GM21717 (cell line): ENCODE results near the gene RBMS1.

Experiments
- ATAC-seq: cut with Tn5 transposase; IDR thresholded peaks from one replicate; pipeline ENCODE4 v1.9.1; 2021; ENCODE audit warnings: mild to moderate bottlenecking, moderate library complexity; ENCODE audit not compliant: unreplicated experiment

The RBMS1 gene

GRCh38 chr2:160261732-160262131 lies 231.9 kb downstream of the RBMS1 start:
- ATAC-seq, result no peak

DNA sequence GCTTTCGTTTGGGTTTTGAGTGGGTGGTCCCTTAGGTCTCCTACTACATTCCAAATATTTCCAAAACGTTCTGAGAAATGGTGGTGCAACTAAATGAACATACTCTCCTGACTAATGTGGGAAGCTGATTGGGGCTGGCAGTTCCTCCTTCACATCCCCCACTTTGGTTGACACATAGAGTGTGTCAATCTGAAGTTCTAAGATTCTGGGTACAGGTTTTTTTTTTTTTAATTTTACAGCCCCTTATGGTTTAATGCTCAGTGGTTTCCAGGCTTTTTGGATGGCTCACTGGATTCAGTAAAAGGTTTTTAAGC lies 235.2 kb downstream of the RBMS1 start:
- no peak for ATAC-seq

GRCh38 chr2:160257743-160258491 lies 235.7 kb downstream of the RBMS1 start:
- no peak for ATAC-seq

DNA sequence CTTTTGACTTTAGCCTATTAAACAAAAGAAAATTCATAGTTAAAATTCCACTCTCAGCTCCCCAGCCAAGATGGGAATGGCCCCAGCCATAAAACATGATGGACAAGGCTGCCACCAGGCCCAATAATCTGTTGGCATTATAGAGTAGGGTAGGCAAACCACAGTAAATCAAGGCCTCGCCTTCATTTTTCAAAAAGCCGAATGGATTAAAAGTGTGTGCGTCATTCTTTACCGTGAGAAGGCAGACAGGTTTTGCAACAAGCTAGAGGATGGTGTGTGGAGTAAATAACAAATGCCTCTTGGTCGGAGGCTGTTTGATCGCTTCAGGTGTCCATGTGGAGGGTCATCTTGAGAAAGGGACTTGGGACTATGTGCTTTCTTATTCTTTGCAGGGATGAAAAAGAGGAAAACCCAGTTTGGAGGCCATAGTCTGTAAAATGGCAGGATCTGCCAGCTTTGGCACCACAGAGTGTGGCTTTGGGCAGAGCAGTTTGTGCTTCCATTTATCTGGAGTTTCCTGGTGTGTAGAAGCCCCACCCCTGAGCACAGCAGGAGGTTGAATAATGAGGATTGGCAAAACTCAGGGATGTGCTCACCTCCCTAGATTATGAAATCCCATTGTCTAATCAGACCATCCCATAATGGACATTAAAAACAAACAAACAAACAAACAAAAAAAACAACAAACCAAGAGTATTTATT lies 236.4 kb downstream of the RBMS1 start:
- no peak for ATAC-seq

DNA sequence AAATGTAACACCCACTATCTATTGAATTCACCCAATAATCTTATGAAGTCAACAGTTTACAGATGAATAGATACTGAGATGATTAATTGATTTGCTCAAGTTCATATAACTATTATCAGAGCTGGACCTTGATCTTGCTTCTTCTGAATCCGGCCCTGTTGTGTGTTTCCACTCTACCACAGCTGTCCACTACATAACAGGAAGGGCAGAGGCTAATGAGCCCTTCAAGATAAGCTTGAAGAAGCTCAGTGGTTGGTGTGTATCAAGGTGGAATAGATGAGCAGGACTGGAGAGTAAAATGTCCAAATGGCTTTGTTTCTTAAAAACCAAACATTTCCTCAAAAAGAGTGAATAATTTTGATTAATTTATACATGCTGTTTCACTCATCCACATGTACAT lies 237.1 kb downstream of the RBMS1 start:
- ATAC-seq, result no peak

DNA sequence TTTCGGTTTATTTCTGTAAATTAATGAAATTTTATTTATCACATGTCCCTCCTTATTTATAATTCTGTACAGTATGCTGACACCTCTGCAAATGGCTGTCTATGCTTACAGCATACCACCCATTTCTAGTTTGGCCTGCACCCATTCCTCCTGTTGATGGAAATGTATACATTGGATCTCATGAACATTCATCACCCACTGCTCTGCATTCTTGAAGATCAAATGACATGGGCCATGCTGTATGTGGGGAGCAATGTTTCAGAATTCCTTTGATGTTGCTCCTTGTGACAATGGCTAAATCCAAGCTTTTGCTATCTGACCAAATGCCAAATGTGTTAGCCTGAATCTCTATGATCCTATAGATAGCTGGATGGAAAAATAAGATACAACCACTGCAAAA lies 238.2 kb downstream of the RBMS1 start:
- no peak for ATAC-seq

- no peak for ATAC-seq
Observed at GRCh38 chr2:160254189-160254762, 239.3 kb downstream of the RBMS1 start.

DNA sequence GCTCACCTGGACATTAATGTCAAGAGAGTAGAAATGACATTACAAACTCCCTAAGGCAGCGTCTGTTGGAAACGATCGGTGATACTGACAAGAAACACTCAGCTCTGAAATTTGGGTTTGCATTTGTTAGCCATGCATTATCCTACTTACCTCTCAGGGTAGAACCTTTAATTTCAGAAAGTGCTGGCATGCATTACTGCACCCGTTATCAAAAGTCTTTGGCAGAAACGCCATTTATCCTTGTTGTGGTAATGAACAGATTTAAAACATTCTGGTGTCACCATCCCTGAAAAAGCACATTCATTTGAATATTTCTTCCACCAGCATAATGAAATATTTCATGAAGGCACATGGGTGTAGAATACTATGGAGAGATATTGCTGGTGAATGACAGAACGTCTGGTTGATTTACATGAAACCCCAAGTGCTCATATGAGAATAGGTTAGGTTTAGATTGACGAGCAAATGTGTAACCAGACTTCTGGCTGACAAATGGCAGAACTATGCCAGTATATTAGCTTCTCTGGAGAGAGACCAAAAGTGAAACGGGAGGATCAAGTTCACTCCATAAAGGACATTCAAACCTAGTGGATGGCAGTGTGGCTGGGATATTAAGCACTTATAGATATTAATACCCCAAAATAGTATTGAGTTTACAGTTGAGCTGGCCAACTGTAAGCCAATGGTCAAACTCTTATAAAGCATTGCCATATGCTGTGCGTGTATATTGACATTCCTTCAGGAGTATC lies 240.0 kb downstream of the RBMS1 start:
- no peak for ATAC-seq

- ATAC-seq, result no peak
Observed at GRCh38 chr2:160252900-160253299, 240.7 kb downstream of the RBMS1 start.

DNA sequence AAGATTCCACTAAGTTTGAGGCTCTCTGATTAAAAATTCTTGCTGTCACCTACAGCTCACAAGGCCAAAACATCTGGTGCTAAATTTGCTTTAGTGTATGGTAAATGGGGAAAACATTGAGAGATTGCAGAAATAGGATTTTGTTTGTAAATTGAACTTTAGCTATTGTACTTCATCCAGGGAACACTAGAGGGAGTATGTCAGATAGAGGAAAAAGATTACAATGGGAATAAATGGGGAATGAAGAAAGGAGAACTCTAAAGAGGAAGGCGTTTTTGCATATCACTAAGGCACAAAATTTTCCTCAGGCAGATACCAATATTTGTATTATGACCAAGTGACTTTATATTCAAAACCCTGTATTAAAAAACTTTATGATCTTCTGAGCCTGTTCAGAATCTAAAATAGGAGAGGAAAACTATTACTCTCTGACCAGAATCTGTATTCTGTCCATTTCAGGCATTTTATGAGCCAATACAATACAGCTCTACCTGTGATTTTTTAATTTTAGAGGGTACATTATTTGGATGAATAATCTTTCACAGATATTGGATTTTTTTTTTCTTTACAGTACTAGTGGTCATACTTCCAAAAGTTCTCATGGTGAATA lies 241.2 kb downstream of the RBMS1 start:
- no peak for ATAC-seq

GRCh38 chr2:160251569-160251968 lies 242.0 kb downstream of the RBMS1 start:
- no peak for ATAC-seq

- no peak for ATAC-seq
Observed at GRCh38 chr2:160249876-160250275, 243.7 kb downstream of the RBMS1 start.

DNA sequence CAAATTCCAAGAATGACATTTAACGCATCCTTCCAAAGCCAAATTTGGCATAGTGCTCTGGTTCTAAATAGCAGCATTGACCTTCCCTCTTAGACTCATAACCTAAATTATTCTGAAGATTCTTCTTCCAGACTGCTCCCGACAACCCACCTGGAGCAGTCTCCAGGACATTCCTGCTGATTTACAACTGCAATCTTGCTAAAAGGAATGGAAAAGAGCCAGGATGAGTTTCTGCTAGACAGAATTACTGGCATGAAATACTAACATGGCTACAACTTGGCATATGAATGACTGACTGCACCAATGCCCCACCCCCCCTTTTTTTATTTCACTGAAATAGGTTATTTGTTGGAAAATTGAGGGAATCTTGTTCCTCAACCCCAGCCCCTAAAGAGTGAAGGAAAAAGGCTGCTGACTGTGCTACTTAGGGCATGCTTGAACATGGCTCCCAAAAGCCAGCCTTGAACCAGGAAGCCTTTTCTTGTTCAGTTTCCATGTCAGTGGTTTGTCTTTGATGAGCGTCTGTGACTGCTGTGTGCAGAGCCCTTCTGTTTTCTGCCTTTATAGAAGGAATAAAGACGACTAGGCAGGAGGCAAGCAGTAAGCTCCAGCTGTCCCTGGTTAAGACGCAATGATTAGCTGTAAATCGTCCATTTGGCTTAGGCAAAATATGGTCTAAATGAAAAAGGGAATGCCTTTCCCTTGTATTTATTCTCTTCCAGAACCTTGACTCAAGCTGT lies 246.1 kb downstream of the RBMS1 start:
- ATAC-seq, result no peak

GRCh38 chr2:160246356-160246755 lies 247.3 kb downstream of the RBMS1 start:
- no peak for ATAC-seq

- no peak for ATAC-seq
Observed at GRCh38 chr2:160245614-160246155, 247.9 kb downstream of the RBMS1 start.

DNA sequence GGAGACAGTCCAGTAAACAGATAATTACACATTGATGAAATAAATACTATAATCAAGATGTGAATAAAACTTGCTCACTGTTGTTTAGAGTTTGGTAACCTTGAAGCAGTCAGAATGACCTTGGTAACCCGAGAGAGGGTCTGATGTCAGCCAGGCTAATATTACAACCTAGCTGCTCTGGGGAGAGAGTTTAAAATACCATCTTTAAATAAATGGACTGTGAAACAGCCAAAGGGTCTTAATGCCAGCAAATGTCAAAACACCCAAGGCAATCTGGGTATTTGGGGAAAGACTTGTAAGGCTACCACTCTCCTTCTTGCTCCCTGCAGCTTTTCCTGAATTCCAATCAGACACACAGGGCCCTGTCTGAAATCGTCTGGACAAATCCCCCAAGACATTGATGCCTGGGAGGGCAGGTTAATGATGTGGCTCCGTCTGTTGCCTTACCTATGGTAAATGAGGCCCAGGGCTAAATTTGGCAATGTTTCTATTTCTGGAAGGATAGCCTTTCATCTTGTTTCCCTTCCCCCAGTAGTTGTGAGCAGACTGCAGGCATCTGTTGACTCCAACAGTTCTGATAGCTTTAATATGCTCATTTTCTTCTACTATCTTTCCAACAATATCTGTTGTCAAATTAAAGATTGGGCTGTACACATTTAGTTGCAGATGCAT lies 250.6 kb downstream of the RBMS1 start:
- no peak for ATAC-seq

DNA sequence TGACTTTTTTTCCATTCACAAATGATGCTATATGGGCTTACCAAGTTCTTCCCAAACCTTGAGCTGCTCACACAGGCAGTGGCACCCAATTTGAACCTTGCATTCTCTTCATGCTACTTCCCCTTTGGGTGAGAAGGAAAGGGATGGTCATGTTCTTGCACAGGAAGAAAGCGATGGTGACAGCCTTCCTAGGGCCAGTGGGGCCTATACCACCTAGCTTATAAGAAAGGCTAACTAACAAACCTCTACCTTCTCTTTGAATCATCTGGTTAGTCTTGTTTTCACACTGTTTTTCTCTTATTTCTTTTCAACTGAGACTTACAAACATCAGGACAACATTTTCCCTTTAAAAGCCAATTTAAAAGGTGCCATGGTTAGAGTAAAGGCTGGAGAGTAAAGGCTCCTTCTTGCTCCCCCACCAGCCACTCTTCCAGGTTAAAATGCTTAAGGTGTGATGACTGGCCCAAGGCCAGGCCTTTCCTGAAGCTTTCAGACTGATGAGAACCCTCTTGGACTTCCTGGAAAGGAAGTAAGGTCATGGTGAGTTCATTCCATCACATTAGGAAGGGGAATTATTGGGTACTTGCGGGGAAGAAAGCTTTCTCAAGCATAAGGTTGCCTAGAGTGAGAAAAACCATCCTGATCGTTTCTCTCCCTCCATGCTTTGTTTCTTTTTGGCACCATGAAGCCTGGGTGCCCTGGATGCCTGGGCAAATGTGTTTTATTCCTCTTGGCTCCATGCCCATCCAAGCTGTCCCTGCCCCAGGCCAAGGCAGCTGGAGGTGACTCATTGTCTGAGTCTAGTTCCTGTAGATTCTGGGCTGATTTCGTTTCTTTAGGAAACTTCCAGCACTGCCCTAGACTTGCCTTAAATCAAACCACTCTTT lies 252.1 kb downstream of the RBMS1 start:
- no peak for ATAC-seq

DNA sequence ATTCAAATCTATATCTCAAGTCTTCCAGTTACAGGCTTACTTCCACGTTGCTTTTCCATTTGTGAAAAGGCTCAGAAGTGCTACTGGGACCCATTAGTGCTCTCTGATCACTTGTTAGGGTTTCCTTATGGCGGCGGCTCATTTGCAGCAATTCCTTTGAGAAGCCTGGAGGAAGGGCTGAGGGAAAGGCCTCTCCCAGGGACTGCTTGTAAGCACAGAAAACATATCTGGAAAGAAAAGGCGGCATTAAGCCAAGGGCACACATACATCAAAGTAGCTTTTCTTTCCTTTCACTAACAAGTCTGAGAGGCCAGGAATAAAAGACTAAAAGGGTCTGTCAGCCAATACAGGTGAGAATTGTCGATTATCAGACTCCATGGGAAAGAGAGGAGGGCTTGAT lies 254.2 kb downstream of the RBMS1 start:
- no peak for ATAC-seq

- no peak for ATAC-seq
Observed at GRCh38 chr2:160238392-160238791, 255.2 kb downstream of the RBMS1 start.
